ENCODE measurements around the gene CTAGE4.

- TF ChIP-seq CTCF (IDR thresholded peaks at IDR 0.05) (no peak), POLR2A (IDR thresholded peaks at IDR 0.05) (no peak)
Measured at GRCh38 chr7:144148224-144148827, 34.9 kb upstream of the CTAGE4 start.

All from ovary (tissue), 3 donors.